K562 (cell line): ENCODE results near the gene NUDT2. TPM values are rescaled to one million over a fixed set of nuclear protein-coding genes. Genes with fewer than 3 reads are reported as not detected.

Source experiments
- ATAC-seq: fragments of 200-7000 bp; cut with Tn5 transposase; 3 replicates; pipeline ENCODE4 v1.9.1; 2020; ENCODE audit warnings: moderate library complexity
- BruUV-seq: library from RNA; stranded (reverse); fragments of 400-500 nt; replicated peaks from 2 replicates; lab custom pipeline; 2021; lab: Mats Ljungman, UMichigan
- CTCF ChIA-PET: fragments of 300-600 bp; formaldehyde crosslinking; extraction: SDS; loops from one replicate; lab custom pipeline; 2021; ENCODE audit warnings: low intra/inter-chr PET ratio; lab: Yijun Ruan, JAX
- POLR2A ChIA-PET: fragments of 300-600, 350-650 bp; sonication (Branson Sonifier 250); formaldehyde crosslinking; extraction: SDS; loops from one replicate; lab custom pipeline; 2021; ENCODE audit warnings: antibody characterized with exemption, inconsistent platforms; lab: Yijun Ruan, JAX
- DNase-seq, 4 experiments: peaks; one replicate each; pipeline versions ENCODE4 v3.0.0 to v3.0.0-alpha.2; 2011 to 2018; ENCODE audit warnings: low spot score in 3 of 4, mixed read lengths in 3 of 4; ENCODE audit errors: extremely low read depth in 1 of 4
- FAIRE-seq: peaks from 2 replicates; lab custom pipeline; 2011; peaks lifted over from hg19 to GRCh38; lab: Jason Lieb, UNC
- H2AFZ ChIP-seq: 2 replicates; pipeline ENCODE4 v1.6.0; 2011; ENCODE audit warnings: low read depth, low read length, control low read depth, inconsistent platforms
- H3K27ac ChIP-seq: fragments of 200-600 bp; 3 replicates; pipeline ENCODE4 v1.8.0; 2011; ENCODE audit warnings: low read depth, mild to moderate bottlenecking, control low read depth, inconsistent platforms, low read length, moderate library complexity, mixed read lengths; ENCODE audit errors: extremely low read depth
- H3K27me3 ChIP-seq, 2 experiments: fragments of 300-600 bp in 1 of 2; 2 replicates in 1 of 2; 3 replicates in 1 of 2; pipeline versions ENCODE4 v1.6.0 to v1.8.0; 2011; ENCODE audit warnings: inconsistent platforms in 2 of 2, low read length in 2 of 2, mild to moderate bottlenecking in 1 of 2, mixed read lengths in 1 of 2, moderate library complexity in 1 of 2; ENCODE audit not compliant: control insufficient read depth in 2 of 2, insufficient read depth in 2 of 2
- H3K36me3 ChIP-seq: fragments of 300-600 bp; 3 replicates; pipeline ENCODE4 v1.8.0; 2011; ENCODE audit warnings: mild to moderate bottlenecking, low read length, inconsistent platforms; ENCODE audit not compliant: control insufficient read depth, insufficient read depth
- H3K4me1 ChIP-seq, 2 experiments: fragments of 200-600 bp in 1 of 2; replicated peaks in 1 of 2; 2 replicates in 1 of 2; 3 replicates in 1 of 2; pipeline versions ENCODE4 v1.5.1 to v1.8.0; 2011; ENCODE audit warnings: inconsistent platforms in 2 of 2, low read length in 2 of 2, mild to moderate bottlenecking in 1 of 2, mixed read lengths in 1 of 2, moderate library complexity in 1 of 2; ENCODE audit not compliant: control insufficient read depth in 2 of 2, insufficient read depth in 2 of 2
- H3K4me2 ChIP-seq: 2 replicates; pipeline ENCODE4 v1.6.1; 2011; ENCODE audit warnings: low read length, control low read depth, inconsistent platforms, mixed read lengths; ENCODE audit not compliant: insufficient read depth
- H3K4me3 ChIP-seq: fragments of 200-600 bp; sonication (generic), shearing (Covaris generic); 2 replicates; pipeline ENCODE4 v1.5.1; 2016; ENCODE audit warnings: control low read depth, inconsistent platforms
- H3K79me2 ChIP-seq: fragments of 200-600 bp; 3 replicates; pipeline ENCODE4 v1.8.0; 2011; ENCODE audit warnings: low read length, inconsistent platforms; ENCODE audit not compliant: control insufficient read depth, insufficient read depth
- H3K9ac ChIP-seq, 2 experiments: 2 replicates each; pipeline versions ENCODE4 v1.6.0 to v1.6.1; 2011; ENCODE audit warnings: low read depth in 2 of 2, low read length in 2 of 2, control low read depth in 1 of 2, inconsistent platforms in 1 of 2, mild to moderate bottlenecking in 1 of 2, mixed read lengths in 1 of 2; ENCODE audit not compliant: insufficient read depth in 1 of 2
- H3K9me1 ChIP-seq: one replicate; pipeline ENCODE4 v1.6.0; 2011; ENCODE audit warnings: inconsistent platforms, mild to moderate bottlenecking, low read length, moderate library complexity; ENCODE audit not compliant: control insufficient read depth, insufficient read depth
- H3K9me3 ChIP-seq: replicated peaks from 2 replicates; pipeline ENCODE4 v1.5.1; 2011; ENCODE audit warnings: low read depth, low read length, inconsistent platforms; ENCODE audit not compliant: control insufficient read depth, insufficient read depth
- H4K20me1 ChIP-seq: replicated peaks from 2 replicates; pipeline ENCODE4 v1.6.1; 2011; ENCODE audit warnings: low read length, inconsistent platforms, mixed read lengths; ENCODE audit not compliant: control insufficient read depth, insufficient read depth
- CBFB ChIP-seq: sonication (generic); formaldehyde crosslinking; IDR thresholded peaks from 2 replicates; pipeline ENCODE4 v1.4.0; 2020; ENCODE audit warnings: mild to moderate bottlenecking, missing genetic modification reagents
- CBX3 ChIP-seq, 2 experiments: IDR thresholded peaks; 1 replicate in 1 of 2; 2 replicates in 1 of 2; pipeline ENCODE4 v1.6.1; 2012; ENCODE audit warnings: inconsistent platforms in 2 of 2, low read length in 2 of 2, borderline replicate concordance in 1 of 2, control low read depth in 1 of 2
- ELF2 ChIP-seq: fragments of 250-450 bp; sonication (Bioruptor Pico); IDR thresholded peaks from 2 replicates; pipeline ENCODE4 v1.5.0; 2021; ENCODE audit warnings: mild to moderate bottlenecking
- MNT ChIP-seq, 2 experiments: fragments of 450-650 bp; conservative IDR thresholded peaks; 2 replicates each; pipeline ENCODE4 v1.6.1; 2017; ENCODE audit warnings: mild to moderate bottlenecking in 2 of 2, moderate library complexity in 2 of 2
- RAD21 ChIP-seq, 2 experiments: fragments of 250-450 bp in 1 of 2; fragments of 450-650 bp in 1 of 2; sonication (Bioruptor Pico) in 1 of 2; formaldehyde crosslinking in 1 of 2; IDR thresholded peaks in 1 of 2; conservative IDR thresholded peaks in 1 of 2; 2 replicates each; pipeline versions ENCODE4 v1.4.0 to v1.8.0; 2020 to 2022; ENCODE audit warnings: mild to moderate bottlenecking in 2 of 2, moderate library complexity in 1 of 2
- RBM25 ChIP-seq: fragments of 200-400 bp; formaldehyde crosslinking; IDR thresholded peaks from 2 replicates; pipeline ENCODE4 v1.6.1; 2018; ENCODE audit warnings: low read length, low read depth, moderate library complexity; ENCODE audit not compliant: severe bottlenecking
- TEAD1 ChIP-seq, 2 experiments: fragments of 450-650 bp in 1 of 2; sonication (generic) in 1 of 2; formaldehyde crosslinking; IDR thresholded peaks; 2 replicates each; pipeline versions ENCODE4 v1.4.0 to v1.8.0; 2020 to 2022; ENCODE audit warnings: mild to moderate bottlenecking in 2 of 2, missing genetic modification reagents in 1 of 2
- ZBED1 ChIP-seq: IDR thresholded peaks from 2 replicates; pipeline ENCODE4 v1.6.1; 2014
- ZC3H8 ChIP-seq: fragments of 450-650 bp; IDR thresholded peaks from 2 replicates; pipeline ENCODE4 v1.6.1; 2017
- ZNF274 ChIP-seq: IDR thresholded peaks from 2 replicates; pipeline ENCODE4 v1.6.1; 2011; ENCODE audit warnings: low read depth, mild to moderate bottlenecking, low read length, moderate library complexity, borderline replicate concordance
- ZNF398 ChIP-seq: fragments of 250-450 bp; sonication (Bioruptor Pico); IDR thresholded peaks from 2 replicates; pipeline ENCODE4 v1.8.0; 2021; ENCODE audit warnings: moderate library complexity, mild to moderate bottlenecking, inconsistent platforms
- ZNF512 ChIP-seq: IDR thresholded peaks from 2 replicates; pipeline ENCODE4 v1.6.1; 2016; ENCODE audit warnings: missing genetic modification characterization, missing compliant biosample characterization
- ZNF518B ChIP-seq: fragments of 250-450 bp; sonication (Bioruptor Pico); IDR thresholded peaks from 2 replicates; pipeline ENCODE4 v1.5.0; 2021; ENCODE audit warnings: mild to moderate bottlenecking, moderate library complexity
- WGBS: fragments of 100-300 bp; shearing (Covaris generic); methylation state at CpG from one replicate; pipeline ENCODE4 v1.1.6; 2016; ENCODE audit warnings: low coverage, mixed read lengths; ENCODE audit not compliant: insufficient coverage; ENCODE audit errors: missing lambda C conversion rate; 5-methylcytosine and 5-hydroxymethylcytosine counted together
- in situ Hi-C: fragments of 300-500 bp; cut with MboI; formaldehyde crosslinking; loops from 4 replicates; pipeline ENCODE4 v1.15.0; 2018; ENCODE audit warnings: inconsistent platforms, mixed read lengths
- intact Hi-C: fragments of 100-400 bp; cut with micrococcal nuclease; formaldehyde crosslinking; loops from 2 replicates; pipeline ENCODE4 v1.14.2; 2022
- polyA plus RNA-seq, 8 experiments: library from polyadenylated mRNA; depleted of rRNA in 4 of 8; stranded (reverse) in 5 of 8; unstranded in 3 of 8; fragments of >200 nt; fragmentation: Nextera tagmentation in 2 of 8; fragmentation: Illumina TruSeq in 1 of 8; extraction: Ambion mirVana in 2 of 8; extraction: Trizol in 1 of 8; gene quantifications; 2 replicates each; pipeline versions ENCODE4 v1.2.1 to v1.2.3, GENCODE V29; 2011 to 2014; ENCODE audit warnings: inconsistent platforms in 1 of 8, missing spikeins in 1 of 8
- total RNA-seq, 7 experiments: library from RNA; depleted of rRNA in 6 of 7; stranded (reverse); fragments of >200 nt in 6 of 7; fragmentation: Illumina TruSeq in 2 of 7; extraction: Trizol in 2 of 7; gene quantifications; 2 replicates each; pipeline versions ENCODE4 v1.2.1 to v1.2.3, GENCODE V29; 2011 to 2021; ENCODE audit warnings: low replicate concordance in 1 of 7

NUDT2 gene
- total and polyA plus RNA-seq, 9 of the 15 experiments (the other 6 are each of a cell fraction or from before 2014, with no cell fraction given), result 11.5 to 28.1 (median 19.0) TPM

GRCh38 chr9:34377404-34377746 lies 48.0 kb downstream of the NUDT2 start:
- H3K9me3 ChIP-seq, result no peaks in the 10 kb centered on the region
- TF ChIP-seq ZBED1, result no peak
- TF ChIP-seq CBFB, result no peak
- no peak for TF ChIP-seq ZNF398 (CRISPR knock-in tag)
- TF ChIP-seq CBX3 (IDR thresholded peaks at IDR 0.05; ENCODE audit: borderline replicate concordance in 1 of 2, low read length in 2 of 2), result 0 out of 3 replicates have a peak, but pooled peaks of 1 of the 2 experiments have one; percentile 5
- TF ChIP-seq ZNF518B (CRISPR knock-in tag), result no peak
- no peak for TF ChIP-seq RBM25
- no peak for TF ChIP-seq ZNF512
- 0 out of 4 replicates have a peak, but pooled peaks of 1 of the 2 experiments have one; percentile 2 for TF ChIP-seq TEAD1 (CRISPR knock-in tag; IDR thresholded peaks at IDR 0.05)
- no peak for TF ChIP-seq RAD21 (CRISPR knock-in tag; conservative IDR thresholded peaks at IDR 0.05 in 1 of 2, IDR thresholded peaks at IDR 0.05 in 1 of 2)
- no peak for TF ChIP-seq ZC3H8
- no peak for TF ChIP-seq ELF2 (CRISPR knock-in tag)
- no peak for TF ChIP-seq ZNF274
- TF ChIP-seq MNT (conservative IDR thresholded peaks at IDR 0.05), result no peak

More at GRCh38 chr9:34377404-34377746, 48.0 kb downstream of the NUDT2 start:
- WGBS, result 12% methylated on average over 19 of the region's 21 CpGs
- no TSS peak for BruUV-seq
- ATAC-seq (no peak), DNase-seq (peak in 3 of 4 experiments; percentile 12 to 33 (median 19)), FAIRE-seq (no peak)
- ChIA-PET CTCF (no interaction called here), POLR2A (interaction anchor here (0.6 to 1.8 kb wide), 4 partner anchors 43 to 101 kb away, joined by 3 to 6 read pairs (median 3); no protein-coding TSS in a partner anchor)
- Histone ChIP-seq H4K20me1 (no peaks in the 10 kb centered on the region), H3K36me3 (no peaks in the 10 kb centered on the region), H3K4me2 (peak overlapping the region; percentile 81), H3K79me2 (no peaks in the 10 kb centered on the region), H3K4me3 (peak overlapping the region; percentile 45), H3K9ac (peak overlapping the region; percentile 59 to 84), H3K27ac (peak overlapping the region; percentile 60), H3K4me1 (peaks cover 9 to 39% of the 10 kb centered on the region in 2 experiments; a peak in 4 of 5 replicates), H3K27me3 (no peaks in the 10 kb centered on the region), H2AFZ (peak overlapping the region; percentile 98), H3K9me1 (no peaks in the 10 kb centered on the region)
- intact Hi-C loops, result no loop called here
- in situ Hi-C loops, result no loop called here
